Transverse colon (tissue), 4 donors: ENCODE data around the gene POLK. TPM values are rescaled to one million over a fixed set of nuclear protein-coding genes. Genes with fewer than 3 reads are reported as not detected.
"Not testable (repeated sequence)": the region's sequence is repeated elsewhere in the genome, so short reads cannot be mapped to it uniquely, and the experiment has no call there.

Experiments
- DNase-seq: peaks from one replicate; pipeline ENCODE4 v3.0.0-alpha.2; 2019
- H3K27ac ChIP-seq, 4 donors: fragments of 200-600 bp; sonication (generic); 2 replicates each; pipeline ENCODE4 v1.5.1; 2016 to 2018; ENCODE audit warnings: inconsistent platforms in 4 of 4
- H3K27me3 ChIP-seq: fragments of 200-600 bp; sonication (generic); 2 replicates; pipeline ENCODE4 v1.5.1; 2017; ENCODE audit warnings: inconsistent platforms
- H3K36me3 ChIP-seq, 4 donors: fragments of 200-600 bp; sonication (generic); 2 replicates each; pipeline ENCODE4 v1.5.1; 2017 to 2019; ENCODE audit warnings: inconsistent platforms in 4 of 4
- H3K4me1 ChIP-seq, 4 donors: fragments of 200-600 bp; sonication (generic); 2 replicates each; pipeline ENCODE4 v1.5.1; 2017 to 2020; ENCODE audit warnings: inconsistent platforms in 4 of 4
- H3K4me3 ChIP-seq, 4 donors: fragments of 200-600 bp; sonication (generic); 1 replicate in 1 of 4; 2 replicates in 3 of 4; pipeline versions ENCODE4 v1.5.1 to v1.6.1; 2017 to 2019; ENCODE audit warnings: inconsistent platforms in 4 of 4
- H3K9me3 ChIP-seq, 2 donors: fragments of 200-600 bp; sonication (generic); 2 replicates each; pipeline ENCODE4 v1.5.1; 2017 to 2019; ENCODE audit warnings: inconsistent platforms in 2 of 2
- EP300 ChIP-seq: sonication (generic); formaldehyde crosslinking; IDR thresholded peaks from one replicate; pipeline ENCODE4 v1.6.1; 2017; ENCODE audit warnings: antibody characterized with exemption, low read depth
- POLR2A ChIP-seq: fragments of 450-650 bp; IDR thresholded peaks from one replicate; pipeline ENCODE4 v1.6.1; 2016; ENCODE audit warnings: antibody characterized with exemption, mild to moderate bottlenecking, moderate library complexity
- POLR2AphosphoS5 ChIP-seq, 3 donors: sonication (generic); formaldehyde crosslinking; IDR thresholded peaks; one replicate each; pipeline ENCODE4 v1.6.1; 2016; ENCODE audit warnings: antibody characterized with exemption in 3 of 3
- whole genome bisulfite sequencing, 2 donors: methylation state at CpG; one replicate each; pipeline ENCODE4 v1.1.5; 2018; ENCODE audit warnings: low coverage in 1 of 2; 5-methylcytosine and 5-hydroxymethylcytosine counted together
- in situ Hi-C, 4 donors: fragments of 200-750 bp; cut with MboI; loops; one replicate each; pipeline versions ENCODE4 v1.15.0 to v1.15.1; 2017; ENCODE audit warnings: low sequenced_read_pairs in 3 of 4, low pct_ligation_motif_present in 1 of 4, low pct_unique_long_range_greater_than_20kb in 1 of 4
- intact Hi-C: fragments of 100-400 bp; cut with DNase I; formaldehyde crosslinking; loops from one replicate; pipeline ENCODE4 v1.15.1; 2023; ENCODE audit warnings: low total_unique reads
- total RNA-seq, 4 donors: library from RNA; depleted of rRNA; stranded (reverse); fragments of >200 nt; gene quantifications; one replicate each; pipeline ENCODE4 v1.1.0, GENCODE V29; 2016
- TF ChIP-seq, protein P1 (sequence below), 5 experiments: fragments of 200-600 bp in 3 of 5; fragments of 450-650 bp in 2 of 5; sonication (generic) in 3 of 5; IDR thresholded peaks; 1 replicate in 2 of 5; 2 replicates in 3 of 5; pipeline ENCODE4 v1.5.1; 2016 to 2017; ENCODE audit warnings: antibody characterized with exemption in 5 of 5, inconsistent platforms in 3 of 5, mild to moderate bottlenecking in 2 of 5, moderate library complexity in 1 of 5

Gene POLK
- total RNA-seq, 4 donors from 2014 or later: 5.4 to 30.2 (median 18.5) TPM

DNA sequence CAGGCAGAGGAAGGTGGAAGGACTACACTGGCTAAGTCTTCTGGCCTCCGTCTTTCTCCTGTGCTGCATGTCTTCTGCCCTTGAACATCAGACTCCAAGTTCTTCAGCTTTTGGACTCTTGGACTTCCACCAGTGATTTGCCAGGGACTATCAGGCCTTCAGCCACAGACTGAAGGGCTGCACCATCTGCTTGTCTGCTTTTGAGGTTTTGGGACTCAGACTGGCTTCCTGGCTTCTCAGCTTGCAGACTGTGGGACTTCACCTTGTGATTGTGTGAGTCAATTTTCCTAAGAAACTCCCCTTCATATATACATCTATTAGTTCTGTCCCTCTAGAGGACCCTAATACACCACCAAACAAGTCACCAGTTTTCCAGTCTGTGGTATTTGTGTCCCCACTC, 89.9 kb downstream of the POLK start:
- 92% methylated on average over 1 of the region's 1 CpG; no CpG with 5 or more reads in 1 of the 2 donors for WGBS, 2 donors
- Histone ChIP-seq H3K9me3 (no peaks in the 10 kb centered on the region), H3K36me3 (peaks cover 0 to 15% (median 0%) of the 10 kb centered on the region in 4 donors), H3K27me3 (no peaks in the 10 kb centered on the region), H3K4me3 (no peak overlapping the region), H3K4me1 (no peaks in the 10 kb centered on the region), H3K27ac (no peak overlapping the region)
- DNase-seq: no peak
- in situ Hi-C loops: no loop called here
- intact Hi-C loops: no loop called here
- TF ChIP-seq, protein P1, sequence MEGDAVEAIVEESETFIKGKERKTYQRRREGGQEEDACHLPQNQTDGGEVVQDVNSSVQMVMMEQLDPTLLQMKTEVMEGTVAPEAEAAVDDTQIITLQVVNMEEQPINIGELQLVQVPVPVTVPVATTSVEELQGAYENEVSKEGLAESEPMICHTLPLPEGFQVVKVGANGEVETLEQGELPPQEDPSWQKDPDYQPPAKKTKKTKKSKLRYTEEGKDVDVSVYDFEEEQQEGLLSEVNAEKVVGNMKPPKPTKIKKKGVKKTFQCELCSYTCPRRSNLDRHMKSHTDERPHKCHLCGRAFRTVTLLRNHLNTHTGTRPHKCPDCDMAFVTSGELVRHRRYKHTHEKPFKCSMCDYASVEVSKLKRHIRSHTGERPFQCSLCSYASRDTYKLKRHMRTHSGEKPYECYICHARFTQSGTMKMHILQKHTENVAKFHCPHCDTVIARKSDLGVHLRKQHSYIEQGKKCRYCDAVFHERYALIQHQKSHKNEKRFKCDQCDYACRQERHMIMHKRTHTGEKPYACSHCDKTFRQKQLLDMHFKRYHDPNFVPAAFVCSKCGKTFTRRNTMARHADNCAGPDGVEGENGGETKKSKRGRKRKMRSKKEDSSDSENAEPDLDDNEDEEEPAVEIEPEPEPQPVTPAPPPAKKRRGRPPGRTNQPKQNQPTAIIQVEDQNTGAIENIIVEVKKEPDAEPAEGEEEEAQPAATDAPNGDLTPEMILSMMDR (IDR thresholded peaks at IDR 0.05): no peak
- TF ChIP-seq EP300: no peak
- no peak for TF ChIP-seq POLR2AphosphoS5 (IDR thresholded peaks at IDR 0.05)
- TF ChIP-seq POLR2A: no peak

DNA sequence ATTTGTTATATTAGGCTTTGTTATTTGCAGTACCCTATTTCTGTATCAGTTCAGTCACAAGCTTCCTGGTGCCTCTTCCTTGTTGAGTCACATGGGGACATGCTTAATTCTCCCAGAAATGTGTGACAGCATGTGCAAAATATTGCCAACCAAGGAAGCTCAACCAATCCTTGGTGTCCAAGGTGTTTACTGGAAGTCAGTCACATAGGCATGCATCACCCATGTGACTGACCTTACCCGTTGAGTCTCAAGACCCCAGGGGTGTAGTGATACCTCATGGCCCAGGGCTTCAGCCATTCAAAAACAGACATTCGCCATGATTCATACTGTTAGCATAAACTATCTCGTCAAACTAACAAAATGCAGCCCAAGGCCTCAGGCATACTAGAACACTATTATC, 90.3 kb downstream of the POLK start:
- H3K9me3 ChIP-seq: no peaks in the 10 kb centered on the region
- no peak for TF ChIP-seq POLR2A
- intact Hi-C loops: no loop called here
- 90 to 94% methylated on average over 2 to 3 of the region's 3 CpGs for WGBS, 2 donors
- no peak for DNase-seq
- no peak overlapping the region for H3K4me3 ChIP-seq
- no peaks in the 10 kb centered on the region for H3K4me1 ChIP-seq
- in situ Hi-C loops: no loop called here
- H3K27ac ChIP-seq: no peak overlapping the region
- H3K36me3 ChIP-seq: peaks cover 0 to 15% (median 0%) of the 10 kb centered on the region in 4 donors
- no peaks in the 10 kb centered on the region for H3K27me3 ChIP-seq

DNA sequence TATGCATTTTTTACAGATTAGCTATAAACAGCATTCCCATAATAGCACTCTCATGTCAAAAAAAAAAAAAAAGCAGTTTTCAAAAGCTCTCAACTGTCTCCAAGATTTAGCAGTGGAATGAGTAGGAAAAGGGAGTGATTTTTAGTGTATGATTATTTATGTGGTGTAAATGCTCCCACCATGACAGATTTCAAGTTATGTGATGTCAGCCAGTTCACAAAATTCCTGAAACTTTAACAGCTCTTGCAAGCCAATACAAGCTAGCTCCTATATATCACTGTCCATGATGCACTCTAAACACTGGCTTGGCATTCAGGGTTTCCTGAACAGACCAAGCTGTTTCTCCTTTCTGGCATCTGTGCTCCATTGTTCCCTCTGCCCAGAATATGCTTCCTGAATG, 91.7 kb downstream of the POLK start:
- in situ Hi-C loops (no loop called here), intact Hi-C loops (no loop called here)
- no peaks in the 10 kb centered on the region for H3K9me3 ChIP-seq
- no peaks in the 10 kb centered on the region for H3K4me1 ChIP-seq
- DNase-seq: no peak
- no peak overlapping the region for H3K27ac ChIP-seq
- no peaks in the 10 kb centered on the region for H3K27me3 ChIP-seq
- peaks cover 0 to 9% (median 0%) of the 10 kb centered on the region in 4 donors for H3K36me3 ChIP-seq
- H3K4me3 ChIP-seq: no peak overlapping the region
- TF ChIP-seq, protein P1 (IDR thresholded peaks at IDR 0.05): no peak
- no peak for TF ChIP-seq POLR2AphosphoS5 (IDR thresholded peaks at IDR 0.05)
- TF ChIP-seq EP300: no peak
- TF ChIP-seq POLR2A: no peak

DNA sequence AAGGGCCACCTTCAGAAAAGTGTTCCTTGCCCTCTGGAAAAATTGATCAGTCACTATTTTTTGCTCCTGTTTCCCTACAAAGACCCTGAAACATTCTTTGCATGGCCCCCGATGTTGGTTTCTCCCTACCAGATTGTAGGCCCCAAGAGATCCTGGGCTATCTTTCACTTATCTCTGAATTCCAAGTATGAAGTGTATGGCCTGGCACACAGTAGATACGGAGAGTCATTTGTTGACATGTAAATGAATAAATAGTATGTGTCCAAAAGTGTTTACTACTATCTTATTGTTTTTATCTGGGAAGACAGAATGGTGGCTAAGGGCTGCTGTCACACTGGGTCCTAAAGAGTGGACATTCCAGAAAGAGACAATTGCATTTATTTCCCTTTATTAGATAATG, 92.1 kb downstream of the POLK start:
- DNase-seq: no peak

DNA sequence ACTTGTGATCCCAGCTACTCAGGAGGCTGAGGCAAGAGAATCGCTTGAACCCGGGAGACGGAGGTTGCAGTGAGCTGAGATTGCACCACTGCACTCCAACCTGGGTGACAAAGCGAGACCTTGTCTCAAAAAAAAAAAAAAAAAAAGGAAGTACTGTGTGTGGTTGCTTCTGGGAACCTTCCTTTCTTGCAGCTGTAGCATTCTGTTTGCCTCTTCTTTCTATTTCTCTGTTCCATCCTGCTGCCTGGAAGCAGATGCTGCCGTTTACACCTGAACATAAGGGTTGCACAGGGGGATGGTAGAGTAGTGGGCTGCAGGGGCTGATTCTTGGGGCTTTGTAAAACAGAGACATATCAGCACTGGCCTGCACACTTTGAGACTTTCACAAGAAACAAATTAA, 95.7 kb downstream of the POLK start:
- 85 to 87% methylated on average over 5 of the region's 5 CpGs for WGBS, 2 donors

More for the DNA sequence above, 92.1 kb downstream of the POLK start:
- intact Hi-C loops: no loop called here
- H3K4me1 ChIP-seq: no peaks in the 10 kb centered on the region
- in situ Hi-C loops: no loop called here
- no peaks in the 10 kb centered on the region for H3K27me3 ChIP-seq
- WGBS, 2 donors: 90 to 93% methylated on average over 2 of the region's 2 CpGs
- no peaks in the 10 kb centered on the region for H3K9me3 ChIP-seq
- no peak overlapping the region for H3K4me3 ChIP-seq
- no peak overlapping the region for H3K27ac ChIP-seq
- TF ChIP-seq EP300: no peak
- no peak for TF ChIP-seq POLR2A
- no peak for TF ChIP-seq POLR2AphosphoS5 (IDR thresholded peaks at IDR 0.05)
- H3K36me3 ChIP-seq: peaks cover 0 to 4% (median 0%) of the 10 kb centered on the region in 4 donors

DNA sequence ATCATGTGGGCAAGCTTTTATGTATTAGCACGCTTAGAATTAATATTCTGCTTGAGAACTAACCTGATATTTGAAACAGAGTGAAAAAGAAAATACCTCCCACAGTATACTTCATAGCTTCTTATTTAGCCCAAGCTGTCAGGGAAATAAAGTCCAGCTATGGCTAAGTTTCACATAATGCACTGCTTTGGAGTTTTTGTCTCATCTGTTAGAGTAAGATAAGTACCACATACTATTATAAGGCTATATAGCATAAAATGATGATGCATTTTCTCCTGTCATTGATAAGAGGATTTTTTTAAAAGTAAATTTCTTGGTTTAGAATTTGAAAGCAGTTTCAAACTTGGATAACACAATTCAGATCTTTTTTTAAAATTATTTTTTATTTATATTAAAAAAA, 97.2 kb downstream of the POLK start:
- Histone ChIP-seq H3K9me3 (no peaks in the 10 kb centered on the region), H3K27ac (no peak overlapping the region), H3K27me3 (no peaks in the 10 kb centered on the region), H3K36me3 (no peaks in the 10 kb centered on the region), H3K4me1 (peaks cover 0 to 21% (median 12%) of the 10 kb centered on the region in 4 donors), H3K4me3 (no peak overlapping the region)
- 100% methylated on average over 1 of the region's 1 CpG for WGBS, 2 donors
- DNase-seq: no peak
- intact Hi-C loops: no loop called here
- in situ Hi-C loops: no loop called here
- no peak for TF ChIP-seq POLR2A
- TF ChIP-seq POLR2AphosphoS5 (IDR thresholded peaks at IDR 0.05): no peak
- TF ChIP-seq, protein P1 (IDR thresholded peaks at IDR 0.05): no peak
- TF ChIP-seq EP300: no peak

More for the DNA sequence above, 95.7 kb downstream of the POLK start:
- H3K27me3 ChIP-seq, in situ Hi-C loops, H3K27ac ChIP-seq, H3K36me3 ChIP-seq, H3K9me3 ChIP-seq, DNase-seq, H3K4me3 ChIP-seq, intact Hi-C loops: not testable (repeated sequence)
- H3K4me1 ChIP-seq: peaks cover 0 to 21% (median 11%) of the 10 kb centered on the region in 4 donors
